Measurements from ENCODE around the gene PKNOX2.

GRCh38 chr11:125295931-125296330 lies 131.4 kb downstream of the PKNOX2 start:
- no peak for TF ChIP-seq POLR2A (IDR thresholded peaks at IDR 0.05)
- no peak for TF ChIP-seq CTCF (IDR thresholded peaks at IDR 0.05)
